Daoy (cell line): ENCODE measurements around the gene ACTG1. TPM values are rescaled to one million over a fixed set of nuclear protein-coding genes. Genes with fewer than 3 reads are reported as not detected.
A peak's percentile ranks its signal among the peaks of the same experiment; 100 is the strongest.

Experiments
- DNase-seq: peaks from one replicate; pipeline ENCODE4 v3.0.0-alpha.2; 2015; ENCODE audit warnings: low read depth
- total RNA-seq: library from RNA; depleted of rRNA; stranded (reverse); fragments of >200 nt; shearing (Covaris generic); gene quantifications from 2 replicates; pipeline ENCODE4 v1.2.3, GENCODE V29; 2014

Gene ACTG1
- total RNA-seq, 1 experiment from 2014 or later: 5,454 TPM

DNA sequence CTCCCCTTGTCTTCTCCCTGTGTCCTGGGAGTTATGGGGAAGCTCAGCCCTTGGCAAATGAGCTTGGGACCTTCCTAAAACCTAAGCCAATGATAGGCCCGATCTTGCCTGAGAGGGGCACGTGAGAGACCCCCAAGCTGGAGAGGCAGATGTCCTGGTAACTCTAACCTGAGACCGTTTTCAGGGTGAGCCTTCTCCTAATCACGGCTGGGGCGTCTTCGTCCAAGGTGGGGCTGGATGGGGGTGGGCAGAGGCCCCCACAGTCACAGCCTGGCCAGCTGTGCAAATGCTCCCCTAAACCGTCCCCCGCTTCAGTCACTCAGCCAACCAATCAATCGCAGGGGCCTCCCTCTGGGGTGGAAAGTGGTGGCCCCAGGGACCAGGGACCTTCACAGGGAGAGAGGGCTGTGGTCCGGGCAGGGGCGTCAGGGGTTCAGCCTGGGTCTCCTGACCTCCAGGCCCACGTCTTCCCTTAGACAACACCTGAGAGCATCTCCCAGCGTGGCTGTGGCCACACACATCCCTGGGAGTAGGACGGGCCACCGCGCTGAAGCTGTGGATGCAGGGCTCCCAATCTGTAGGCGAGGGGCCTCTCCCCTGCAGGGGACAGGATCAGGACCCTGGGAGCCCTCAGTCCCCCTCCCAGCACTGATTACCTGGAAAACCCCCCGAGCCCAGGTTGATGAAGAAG is 30.6 kb downstream of the ACTG1 start:
- DNase-seq: no peak

- peak; percentile 89 for DNase-seq
Observed at GRCh38 chr17:81481073-81481799, 31.4 kb downstream of the ACTG1 start.

DNA sequence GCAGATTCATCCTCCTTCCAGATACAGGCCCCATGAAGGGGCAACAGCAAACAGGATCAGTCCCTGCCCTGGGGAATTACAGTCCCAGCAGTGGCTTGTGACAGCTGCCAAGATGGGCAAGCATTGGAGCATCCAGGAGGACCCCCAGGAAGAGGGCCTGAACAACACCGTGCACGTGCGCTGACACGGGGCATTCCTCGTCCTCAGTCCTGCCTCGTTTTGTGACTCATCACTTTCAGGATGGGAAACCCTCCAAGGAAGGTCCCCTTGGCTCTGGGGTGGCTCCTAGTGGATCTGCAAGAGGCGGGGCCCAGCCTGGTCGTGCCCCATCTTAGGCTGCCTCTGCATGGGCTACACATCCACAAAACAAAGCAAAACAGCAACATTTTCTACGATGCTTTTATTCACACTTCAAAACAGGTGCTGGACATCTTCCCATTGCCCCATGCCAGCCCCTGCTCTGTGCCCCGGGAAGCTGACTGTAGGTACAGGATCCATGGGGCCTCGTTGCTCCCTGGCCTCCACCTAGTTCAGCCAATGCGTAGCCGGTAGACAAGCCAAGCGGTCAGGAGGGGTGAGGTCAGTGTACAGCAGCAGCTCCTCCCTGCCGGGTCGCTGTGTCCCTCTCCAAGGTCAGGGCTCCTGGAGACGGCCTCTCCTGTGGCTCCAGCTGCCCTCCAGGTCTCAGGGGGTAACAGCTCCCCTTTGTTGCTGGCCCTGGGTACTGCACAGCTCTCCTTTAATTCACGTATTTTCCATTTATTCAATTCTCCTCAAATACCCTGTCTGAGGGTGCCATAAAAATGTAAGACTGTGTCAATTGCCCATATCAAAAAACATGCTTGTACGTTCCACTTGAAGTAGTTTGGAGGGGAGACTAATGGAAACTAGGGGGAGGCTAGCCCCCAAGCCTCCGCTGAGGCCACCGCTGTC is 32.2 kb downstream of the ACTG1 start:
- peak; percentile 89 for DNase-seq

- no peak for DNase-seq
Observed at GRCh38 chr17:81479175-81480071, 33.2 kb downstream of the ACTG1 start.

DNA sequence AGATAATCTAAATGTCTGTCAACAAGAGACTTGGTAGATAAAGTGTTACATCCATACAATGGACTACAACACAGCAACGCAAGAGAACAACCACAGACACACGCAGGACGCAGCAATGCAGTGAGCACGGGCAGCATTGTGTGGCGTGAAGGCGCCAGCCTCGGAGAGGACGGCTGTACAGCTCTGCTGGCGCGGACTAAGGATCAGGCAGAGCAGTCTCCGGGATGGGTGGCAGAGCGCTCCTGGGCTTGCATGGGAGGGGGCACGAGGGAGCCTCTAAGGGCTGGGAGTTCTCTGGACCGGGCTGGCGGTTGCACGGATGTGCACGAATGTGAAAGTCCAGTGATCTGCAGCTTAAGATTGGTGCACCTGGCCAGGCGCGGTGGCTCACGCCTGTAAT is 34.5 kb downstream of the ACTG1 start:
- no peak for DNase-seq

- DNase-seq: no peak
Observed at GRCh38 chr17:81477173-81477572, 35.4 kb downstream of the ACTG1 start.

DNA sequence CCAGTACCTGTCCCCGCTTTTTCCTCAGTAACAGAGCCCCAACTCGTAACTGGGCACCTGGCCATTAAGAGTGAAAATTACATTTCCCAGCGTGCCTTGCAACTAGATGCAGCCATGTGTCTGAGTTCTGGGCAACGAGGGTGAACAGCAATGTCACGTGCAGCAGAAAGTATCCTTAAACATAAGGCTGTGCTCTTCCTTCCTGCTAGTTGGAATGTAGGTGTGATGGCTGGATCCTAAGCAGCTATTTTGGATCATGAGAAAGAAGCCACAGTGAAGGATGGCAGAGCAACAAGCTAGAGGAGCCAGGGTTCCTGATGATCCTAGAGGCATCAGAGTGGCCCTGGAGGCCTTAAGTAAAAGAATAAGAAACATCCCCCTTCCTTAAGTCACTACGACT is 36.0 kb downstream of the ACTG1 start:
- DNase-seq: no peak

DNA sequence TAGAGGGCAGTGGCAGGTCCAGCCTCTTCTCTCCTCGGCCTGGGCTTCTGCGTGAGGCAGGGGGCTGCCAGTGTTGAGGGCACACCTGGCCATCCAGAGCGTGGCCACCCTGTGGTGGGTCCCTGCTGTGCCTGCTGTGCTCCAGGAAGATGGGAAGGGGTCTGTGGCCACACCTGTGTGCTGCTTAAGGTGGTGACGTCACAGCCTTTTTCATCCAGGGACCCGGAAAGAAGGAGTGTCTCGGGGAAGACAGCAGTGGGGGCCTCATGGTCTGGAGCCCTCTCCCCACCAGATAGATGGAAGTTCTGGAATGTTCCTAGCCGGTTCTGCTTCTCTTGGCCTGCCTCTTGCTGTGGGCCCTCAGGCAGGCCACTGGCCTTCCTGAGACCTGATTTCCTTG is 36.5 kb downstream of the ACTG1 start:
- no peak for DNase-seq

DNA sequence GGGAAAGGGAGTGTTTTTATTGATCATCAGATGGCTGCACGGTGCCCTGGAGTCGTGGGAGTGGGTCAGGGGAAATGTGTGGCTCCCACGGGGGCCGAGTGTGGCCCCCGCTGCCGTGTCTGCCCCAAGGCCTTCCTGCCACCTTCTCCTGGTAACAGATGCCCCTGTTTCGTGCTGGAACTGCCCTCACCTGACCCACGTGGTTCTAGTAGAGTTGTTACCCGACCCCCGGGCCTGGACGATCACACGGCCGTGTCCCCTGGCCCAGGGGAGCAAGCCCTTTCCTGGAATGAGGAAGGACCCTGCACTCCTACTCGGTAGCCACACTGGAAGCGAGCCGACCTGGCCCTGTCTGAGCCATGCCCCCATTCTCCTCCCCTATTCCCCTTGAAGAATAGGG is 37.6 kb downstream of the ACTG1 start:
- DNase-seq: no peak

- no peak for DNase-seq
Observed at GRCh38 chr17:81473019-81473418, 39.6 kb downstream of the ACTG1 start.

DNA sequence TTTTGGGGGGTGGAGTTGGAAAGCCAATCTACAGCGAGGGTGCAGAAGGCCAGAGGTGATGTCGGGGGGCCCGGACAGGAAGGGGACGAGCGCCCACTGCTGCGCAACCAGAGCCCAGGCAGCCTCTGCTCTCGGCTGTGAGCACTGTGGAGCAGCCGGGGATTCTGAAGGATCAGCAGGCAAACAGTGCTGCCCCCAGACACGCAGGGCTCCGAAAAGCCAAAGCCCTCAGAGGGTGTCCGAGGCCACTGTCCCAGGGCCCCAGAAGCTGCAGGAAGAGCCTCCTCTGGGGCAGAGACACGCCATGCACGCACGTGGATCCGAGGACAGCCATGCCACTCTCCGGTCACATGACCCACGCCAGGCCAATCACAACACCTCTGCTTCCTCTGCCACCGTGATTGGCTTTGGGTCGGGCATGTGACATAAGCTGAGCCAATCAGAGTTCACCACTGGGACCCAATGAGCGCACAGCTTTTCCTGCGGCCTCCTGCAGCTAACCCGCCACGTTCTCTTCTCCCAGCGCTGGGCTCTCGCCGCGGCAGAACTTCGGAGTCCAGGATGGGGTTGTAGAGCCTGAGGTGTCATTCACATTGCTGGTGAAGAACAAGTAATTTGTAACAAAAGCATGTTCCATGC is 40.7 kb downstream of the ACTG1 start:
- peak; percentile 40 for DNase-seq

DNA sequence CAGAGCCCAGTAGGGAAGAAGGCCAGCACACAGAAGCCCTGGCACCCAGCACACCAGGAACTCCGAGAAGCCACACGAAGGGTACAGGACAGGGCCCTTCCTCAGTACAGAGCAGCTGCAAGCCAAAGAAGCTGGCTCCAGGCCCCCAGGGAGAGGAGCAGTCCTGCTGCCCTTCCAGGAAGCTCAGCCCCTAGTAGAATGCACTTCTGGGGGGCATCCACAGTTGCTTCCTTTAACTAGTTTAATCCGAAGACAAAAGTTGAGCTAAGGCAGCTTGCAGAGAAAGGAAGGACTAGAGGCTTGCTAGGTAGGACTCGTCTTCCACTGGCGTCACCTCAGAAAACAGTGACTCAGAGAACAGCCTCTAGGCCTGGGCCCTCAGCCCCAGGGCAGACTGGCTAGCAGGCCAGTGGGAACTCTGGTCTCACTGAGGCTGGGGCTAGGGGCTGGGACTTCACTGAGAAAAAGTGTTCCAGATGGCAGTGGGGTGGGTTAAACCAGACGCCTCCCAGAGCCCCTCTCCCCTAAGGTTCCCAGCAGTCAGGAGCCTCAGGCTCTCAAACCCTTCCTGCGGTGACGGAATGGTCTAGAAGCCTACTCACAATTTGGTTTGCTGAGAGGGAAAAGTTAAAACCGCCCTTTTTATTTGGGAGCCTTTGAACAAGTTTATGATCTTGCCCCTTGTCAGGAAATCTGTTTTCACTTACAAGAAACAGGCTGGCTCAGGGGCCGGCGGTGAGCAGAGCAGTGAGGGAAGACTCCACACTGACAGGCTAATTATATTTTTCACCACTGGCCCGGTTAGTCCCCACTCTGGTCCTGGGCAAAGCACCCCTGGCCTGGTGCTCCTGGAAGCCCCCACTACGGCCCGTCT is 41.4 kb downstream of the ACTG1 start:
- no peak for DNase-seq

GRCh38 chr17:81470270-81470943 is 42.2 kb downstream of the ACTG1 start:
- DNase-seq: no peak

DNA sequence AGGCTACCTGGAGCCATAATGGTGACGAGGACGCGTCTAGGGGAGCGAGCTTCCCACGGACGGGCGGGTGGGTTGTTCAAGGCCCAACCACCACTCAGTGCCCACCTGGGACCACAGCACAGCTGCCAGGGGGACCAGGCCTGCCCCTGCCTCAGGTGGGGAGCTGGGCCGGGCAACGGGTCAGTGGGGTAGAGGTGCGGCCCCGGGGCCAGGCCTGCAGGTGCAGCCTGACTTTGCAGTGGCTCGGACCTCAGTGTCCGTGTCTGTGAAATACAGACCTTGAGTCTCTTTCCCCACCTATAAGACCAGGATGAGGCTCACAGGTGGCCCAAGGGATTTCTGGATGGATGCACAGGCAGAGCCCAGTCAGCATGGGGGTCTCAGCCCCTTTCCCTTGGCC is 43.3 kb downstream of the ACTG1 start:
- no peak for DNase-seq

GRCh38 chr17:81468770-81469121 is 43.9 kb downstream of the ACTG1 start:
- no peak for DNase-seq

DNA sequence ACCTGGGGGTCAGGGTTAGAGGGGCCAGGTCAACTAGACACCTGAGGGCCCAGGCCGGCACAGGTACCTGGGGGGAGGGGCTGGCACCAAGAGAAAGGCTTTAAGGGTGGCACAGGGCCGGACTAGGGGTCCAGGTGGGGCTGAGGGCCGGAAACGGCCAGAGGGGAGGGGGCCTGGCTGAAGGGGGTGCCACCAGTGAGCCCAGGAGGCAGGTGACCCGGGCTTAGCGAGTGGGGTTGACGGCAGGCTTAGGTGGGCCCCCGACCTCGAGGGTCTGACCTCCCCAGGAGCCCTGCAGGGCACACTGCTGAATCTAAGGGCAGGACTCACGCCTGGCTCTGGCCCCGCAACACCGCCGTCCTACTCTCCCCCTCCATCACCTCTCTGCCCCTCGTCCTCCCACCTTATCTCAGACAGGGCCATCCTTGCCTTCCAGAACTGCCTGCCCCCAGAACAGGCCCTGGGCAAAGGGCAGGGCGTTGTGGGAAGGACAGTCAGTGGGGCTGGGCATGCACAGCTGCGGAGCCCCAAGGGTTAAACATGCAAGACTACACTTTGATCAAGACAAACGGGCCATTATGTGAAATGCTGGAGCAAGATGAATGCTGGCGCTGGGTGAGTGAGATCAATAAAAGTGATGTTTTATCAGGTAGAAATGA is 44.4 kb downstream of the ACTG1 start:
- no peak for DNase-seq

DNA sequence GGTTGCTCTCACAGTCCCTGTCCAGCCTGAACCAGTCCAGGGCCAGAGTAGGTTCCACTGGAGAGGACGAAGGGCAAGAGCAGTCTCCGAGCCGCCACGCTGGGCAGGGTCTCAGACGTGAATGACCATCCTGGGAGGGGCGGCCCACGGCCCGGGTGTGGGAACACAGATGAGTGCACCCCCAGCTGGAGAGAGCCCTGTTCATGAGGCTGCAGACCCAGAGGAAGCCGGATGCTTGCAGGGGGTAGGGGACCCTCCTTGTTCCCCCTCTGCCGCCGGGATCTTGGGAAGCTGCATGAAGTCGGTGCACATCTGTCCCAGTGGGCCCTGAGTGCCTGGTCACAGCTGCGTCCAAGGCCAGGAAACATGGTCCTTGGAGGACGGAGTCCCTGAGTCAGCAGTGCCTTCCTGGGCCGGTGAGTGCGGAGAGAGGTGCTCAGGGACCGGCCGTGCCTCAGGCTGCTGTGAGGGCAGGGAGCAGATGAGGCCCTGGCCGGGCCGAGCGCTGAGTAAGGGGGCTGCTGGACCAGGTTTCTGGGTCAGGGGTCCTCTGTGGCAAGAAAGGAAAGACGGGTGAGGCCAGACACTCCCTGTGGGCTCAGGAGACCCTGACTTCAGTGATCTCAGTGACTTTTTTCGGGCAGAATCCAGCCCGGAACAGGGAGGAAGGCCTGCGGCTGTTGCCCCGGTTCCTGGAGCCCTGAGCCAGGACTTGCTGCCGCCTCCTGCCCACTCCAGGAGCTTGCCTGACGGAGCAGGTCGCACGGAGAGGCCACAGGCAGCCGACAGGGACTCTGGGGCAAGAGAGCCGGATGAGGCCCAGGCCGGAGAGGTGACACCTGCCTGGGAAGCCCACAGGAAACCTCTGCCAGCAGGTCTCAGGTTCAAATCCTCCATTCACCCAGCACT is 45.8 kb downstream of the ACTG1 start:
- DNase-seq: no peak

GRCh38 chr17:81465910-81466309 is 46.7 kb downstream of the ACTG1 start:
- no peak for DNase-seq
